Nephron progenitor cell (in vitro differentiated cells): ENCODE results near the gene KHDC1L.
"Not testable (repeated sequence)": the region's sequence is repeated elsewhere in the genome, so short reads cannot be mapped to it uniquely, and the experiment has no call there.

Source experiments
- DNase-seq: peaks from one replicate; pipeline ENCODE4 v3.0.0; 2021
- H3K27ac Mint-ChIP-seq: 2 replicates; pipeline ENCODE4 v1.8.0; 2021; ENCODE audit warnings: mild to moderate bottlenecking, moderate library complexity, mixed read lengths
- H3K27me3 Mint-ChIP-seq: 2 replicates; pipeline ENCODE4 v1.8.0; 2021; ENCODE audit warnings: mild to moderate bottlenecking, low read depth, mixed read lengths; ENCODE audit not compliant: poor library complexity
- H3K36me3 Mint-ChIP-seq: 2 replicates; pipeline ENCODE4 v1.8.0; 2021; ENCODE audit warnings: low read depth, mixed read lengths
- H3K4me1 Mint-ChIP-seq: 2 replicates; pipeline ENCODE4 v1.8.0; 2021; ENCODE audit warnings: mixed read lengths
- H3K4me3 Mint-ChIP-seq: 2 replicates; pipeline ENCODE4 v1.8.0; 2021; ENCODE audit warnings: mild to moderate bottlenecking, moderate library complexity, mixed read lengths
- H3K9me3 Mint-ChIP-seq: 2 replicates; pipeline ENCODE4 v1.8.0; 2021; ENCODE audit warnings: mild to moderate bottlenecking, moderate library complexity, mixed read lengths
- TF ChIP-seq, protein P1 (sequence below): fragments of 200-600 bp; sonication (generic); IDR thresholded peaks from 2 replicates; pipeline ENCODE4 v1.5.0; 2021; ENCODE audit warnings: antibody characterized with exemption

Gene KHDC1L, protein sequence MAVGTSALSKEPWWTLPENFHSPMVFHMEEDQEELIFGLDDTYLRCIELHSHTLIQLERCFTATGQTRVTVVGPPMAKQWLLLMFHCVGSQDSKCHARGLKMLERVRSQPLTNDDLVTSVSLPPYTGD

GRCh38 chr6:73225396-73225795 is at the start of gene KHDC1L:
Gene KHDC1L, minus strand, starts transcription at chr6:73225496. Its CDS starts 88 bp downstream, at chr6:73225408.
- no peak for DNase-seq
- TF ChIP-seq, protein P1, sequence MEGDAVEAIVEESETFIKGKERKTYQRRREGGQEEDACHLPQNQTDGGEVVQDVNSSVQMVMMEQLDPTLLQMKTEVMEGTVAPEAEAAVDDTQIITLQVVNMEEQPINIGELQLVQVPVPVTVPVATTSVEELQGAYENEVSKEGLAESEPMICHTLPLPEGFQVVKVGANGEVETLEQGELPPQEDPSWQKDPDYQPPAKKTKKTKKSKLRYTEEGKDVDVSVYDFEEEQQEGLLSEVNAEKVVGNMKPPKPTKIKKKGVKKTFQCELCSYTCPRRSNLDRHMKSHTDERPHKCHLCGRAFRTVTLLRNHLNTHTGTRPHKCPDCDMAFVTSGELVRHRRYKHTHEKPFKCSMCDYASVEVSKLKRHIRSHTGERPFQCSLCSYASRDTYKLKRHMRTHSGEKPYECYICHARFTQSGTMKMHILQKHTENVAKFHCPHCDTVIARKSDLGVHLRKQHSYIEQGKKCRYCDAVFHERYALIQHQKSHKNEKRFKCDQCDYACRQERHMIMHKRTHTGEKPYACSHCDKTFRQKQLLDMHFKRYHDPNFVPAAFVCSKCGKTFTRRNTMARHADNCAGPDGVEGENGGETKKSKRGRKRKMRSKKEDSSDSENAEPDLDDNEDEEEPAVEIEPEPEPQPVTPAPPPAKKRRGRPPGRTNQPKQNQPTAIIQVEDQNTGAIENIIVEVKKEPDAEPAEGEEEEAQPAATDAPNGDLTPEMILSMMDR: no peak

GRCh38 chr6:73269296-73269695 is 44.0 kb upstream of the KHDC1L start:
- H3K27me3 Mint-ChIP-seq, H3K4me3 Mint-ChIP-seq, DNase-seq, H3K27ac Mint-ChIP-seq: not testable (repeated sequence)
- Mint-ChIP-seq H3K4me1 (peaks cover 10% of the 10 kb centered on the region), H3K36me3 (peaks cover 83% of the 10 kb centered on the region), H3K9me3 (peaks cover 15% of the 10 kb centered on the region)

More at GRCh38 chr6:73225396-73225795, at the start of gene KHDC1L:
- peaks cover 17% of the 10 kb centered on the region for H3K36me3 Mint-ChIP-seq
- peaks cover 16% of the 10 kb centered on the region for H3K9me3 Mint-ChIP-seq
- no peak within 1 kb of the TSS for H3K4me3 Mint-ChIP-seq
- H3K4me1 Mint-ChIP-seq: no peaks in the 10 kb centered on the region
- no peak within 1 kb of the TSS for H3K27ac Mint-ChIP-seq
- H3K27me3 Mint-ChIP-seq: no peaks in the 10 kb centered on the region

DNA sequence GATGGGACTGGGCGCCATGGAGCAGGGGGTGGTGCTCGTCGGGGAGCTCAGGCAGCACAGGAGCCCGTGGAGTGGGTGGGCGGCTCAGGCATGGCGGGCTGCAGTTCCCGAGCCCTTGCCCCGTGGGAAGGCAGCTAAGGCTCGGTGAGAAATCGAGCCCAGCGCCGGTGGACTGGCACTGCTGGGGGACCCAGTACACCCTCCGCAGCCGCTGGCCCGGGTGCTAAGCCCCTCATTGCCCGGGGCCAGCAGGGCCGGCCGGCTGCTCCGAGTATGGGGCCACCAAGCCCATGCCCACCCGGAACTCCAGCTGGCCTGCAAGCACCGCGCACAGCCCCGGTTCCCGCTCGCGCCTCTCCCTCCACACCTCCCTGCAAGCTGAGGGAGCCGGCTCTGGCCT is 43.6 kb upstream of the KHDC1L start:
- Mint-ChIP-seq H3K4me1 (peaks cover 14% of the 10 kb centered on the region), H3K36me3 (peaks cover 83% of the 10 kb centered on the region), H3K9me3 (peaks cover 15% of the 10 kb centered on the region)
- not testable (repeated sequence) for DNase-seq, H3K4me3 Mint-ChIP-seq, H3K27ac Mint-ChIP-seq, H3K27me3 Mint-ChIP-seq

DNA sequence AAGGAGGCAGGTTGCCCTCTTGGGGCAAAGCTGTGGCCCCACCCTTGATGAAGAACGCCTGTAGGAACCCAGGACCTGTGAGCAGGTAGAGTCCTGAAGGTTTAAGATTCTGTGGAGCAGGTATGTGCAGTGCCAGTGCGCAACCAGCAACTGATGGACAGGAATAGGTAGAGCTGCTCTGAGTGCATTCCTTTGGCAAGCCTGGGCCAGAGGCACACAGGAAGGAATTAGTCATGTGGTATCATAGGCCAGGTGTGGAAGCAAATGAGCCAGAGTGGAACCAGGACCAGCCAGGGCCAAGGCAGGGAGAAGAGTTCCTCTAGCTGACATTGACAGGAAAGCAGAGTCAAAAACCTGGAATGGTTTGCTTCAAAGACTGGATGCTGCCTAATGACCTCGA is 39.1 kb upstream of the KHDC1L start:
- Mint-ChIP-seq H3K4me3 (peak overlapping the region; percentile 75), H3K36me3 (peaks cover 55% of the 10 kb centered on the region), H3K9me3 (peaks cover 15% of the 10 kb centered on the region), H3K27ac (no peak overlapping the region), H3K4me1 (peaks cover 33% of the 10 kb centered on the region), H3K27me3 (no peaks in the 10 kb centered on the region)
- TF ChIP-seq, protein P1: no peak
- no peak for DNase-seq

GRCh38 chr6:73263570-73263909 is 38.2 kb upstream of the KHDC1L start:
- TF ChIP-seq, protein P1: no peak
- H3K4me1 Mint-ChIP-seq: peaks cover 35% of the 10 kb centered on the region
- peak overlapping the region; percentile 75 for H3K4me3 Mint-ChIP-seq
- H3K9me3 Mint-ChIP-seq: peaks cover 15% of the 10 kb centered on the region
- peaks cover 49% of the 10 kb centered on the region for H3K36me3 Mint-ChIP-seq
- no peak overlapping the region for H3K27ac Mint-ChIP-seq
- no peaks in the 10 kb centered on the region for H3K27me3 Mint-ChIP-seq
- no peak for DNase-seq

DNA sequence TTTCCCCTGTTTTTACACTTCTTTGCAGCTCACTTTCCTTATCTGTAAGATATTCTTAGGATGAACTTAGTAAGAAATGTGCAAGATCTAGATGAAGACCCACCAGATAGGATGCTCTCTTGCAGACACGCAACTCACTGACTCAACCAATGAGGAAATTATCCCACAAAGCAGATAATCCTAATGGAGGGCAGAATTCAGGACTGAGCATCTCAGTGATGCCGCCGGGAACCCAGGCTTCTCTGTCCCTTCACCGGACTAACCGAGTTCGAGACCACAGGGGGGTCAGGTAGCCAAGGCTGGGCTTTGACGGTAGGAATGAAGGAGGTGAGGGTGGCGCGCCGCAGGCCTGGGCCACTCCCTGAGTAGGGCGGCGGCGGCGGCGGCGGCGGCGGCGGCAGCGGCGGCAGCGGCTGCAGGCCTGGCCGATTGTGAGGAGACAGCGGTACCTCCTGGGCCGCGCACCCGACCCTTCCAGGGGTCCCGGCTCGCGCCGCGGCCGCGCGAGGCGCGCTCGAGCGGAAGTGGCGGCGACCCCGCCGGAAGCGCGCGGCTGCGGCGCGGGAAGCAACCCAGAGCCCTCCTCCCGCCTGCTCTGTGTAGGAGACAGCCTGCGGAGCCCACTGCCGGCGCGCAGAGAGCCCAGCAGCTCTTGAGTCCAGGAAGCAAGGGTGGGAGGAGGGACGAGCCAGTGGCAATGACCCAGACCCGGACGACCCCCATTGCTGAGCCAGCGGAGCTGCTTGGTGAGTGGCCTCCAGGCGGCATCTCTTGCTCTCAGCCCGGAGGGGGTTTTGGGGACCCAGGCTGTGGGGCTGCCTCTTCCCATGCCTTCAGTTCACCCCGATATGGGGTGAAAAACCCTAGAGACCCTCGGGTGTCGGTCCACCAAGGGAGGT is 37.6 kb upstream of the KHDC1L start, which contains the start of gene KHDC1:
Gene KHDC1, minus strand, starts transcription at position 526 of the 899 bp plus-strand sequence. CDS start 20,679 bp downstream, outside the sequence.
- TF ChIP-seq, protein P1: no peak

More for the DNA sequence above, 37.6 kb upstream of the KHDC1L start, which contains the start of gene KHDC1:
- peak; percentile 77 for DNase-seq
- Mint-ChIP-seq H3K9me3 (peaks cover 12% of the 10 kb centered on the region), H3K4me3 (peak within 1 kb of the TSS; percentile 83), H3K27ac (no peak within 1 kb of the TSS), H3K4me1 (peaks cover 35% of the 10 kb centered on the region), H3K27me3 (no peaks in the 10 kb centered on the region), H3K36me3 (peaks cover 43% of the 10 kb centered on the region)
